ENCODE results near the gene SLC39A3.

- TF ChIP-seq CTCF (IDR thresholded peaks at IDR 0.05): no peak
- TF ChIP-seq POLR2AphosphoS5 (IDR thresholded peaks at IDR 0.05): no peak
- TF ChIP-seq POLR2A (IDR thresholded peaks at IDR 0.05): no peak
- no peak for TF ChIP-seq EP300 (IDR thresholded peaks at IDR 0.05)
These were observed 47.9 kb downstream of the SLC39A3 start for GRCh38 chr19:2691951-2692350.

Data from sigmoid colon (tissue), 4 donors.